ENCODE results near the gene TAS2R30.
"Not testable (repeated sequence)": the region's sequence is repeated elsewhere in the genome, so short reads cannot be mapped to it uniquely, and the experiment has no call there.

DNA sequence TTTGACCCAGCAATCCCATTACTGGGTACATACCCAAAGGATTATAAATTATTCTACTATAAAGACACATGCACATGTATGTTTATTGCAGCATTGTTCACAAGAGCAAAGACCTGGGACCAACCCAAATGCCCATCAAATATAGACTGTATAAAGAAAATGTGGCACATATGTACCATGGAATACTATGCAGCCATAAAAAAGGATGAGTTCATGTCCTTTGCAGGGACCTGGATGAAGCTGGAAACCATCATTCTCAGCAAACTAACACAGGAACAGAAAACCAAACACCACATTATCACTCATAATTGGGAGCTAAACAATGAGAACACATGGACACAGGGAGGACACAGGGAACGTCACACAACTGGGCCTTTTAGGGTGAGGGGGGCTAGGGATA lies 20.3 kb downstream of the TAS2R30 start:
- not testable (repeated sequence) for TF ChIP-seq ZFP41 (tag by site-specific recombination; IDR thresholded peaks at IDR 0.05; ENCODE audit: borderline replicate concordance); ZNF670 (tag by site-specific recombination; IDR thresholded peaks at IDR 0.05; ENCODE audit: low read depth); ZNF302 (tag by site-specific recombination; IDR thresholded peaks at IDR 0.05; ENCODE audit: low read depth)
- TF ChIP-seq, protein P1, sequence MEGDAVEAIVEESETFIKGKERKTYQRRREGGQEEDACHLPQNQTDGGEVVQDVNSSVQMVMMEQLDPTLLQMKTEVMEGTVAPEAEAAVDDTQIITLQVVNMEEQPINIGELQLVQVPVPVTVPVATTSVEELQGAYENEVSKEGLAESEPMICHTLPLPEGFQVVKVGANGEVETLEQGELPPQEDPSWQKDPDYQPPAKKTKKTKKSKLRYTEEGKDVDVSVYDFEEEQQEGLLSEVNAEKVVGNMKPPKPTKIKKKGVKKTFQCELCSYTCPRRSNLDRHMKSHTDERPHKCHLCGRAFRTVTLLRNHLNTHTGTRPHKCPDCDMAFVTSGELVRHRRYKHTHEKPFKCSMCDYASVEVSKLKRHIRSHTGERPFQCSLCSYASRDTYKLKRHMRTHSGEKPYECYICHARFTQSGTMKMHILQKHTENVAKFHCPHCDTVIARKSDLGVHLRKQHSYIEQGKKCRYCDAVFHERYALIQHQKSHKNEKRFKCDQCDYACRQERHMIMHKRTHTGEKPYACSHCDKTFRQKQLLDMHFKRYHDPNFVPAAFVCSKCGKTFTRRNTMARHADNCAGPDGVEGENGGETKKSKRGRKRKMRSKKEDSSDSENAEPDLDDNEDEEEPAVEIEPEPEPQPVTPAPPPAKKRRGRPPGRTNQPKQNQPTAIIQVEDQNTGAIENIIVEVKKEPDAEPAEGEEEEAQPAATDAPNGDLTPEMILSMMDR (tag by site-specific recombination; IDR thresholded peaks at IDR 0.05): not testable (repeated sequence)

Measured in HEK293 (cell line).